Muscle layer of duodenum (tissue), 2 donors: Measurements from ENCODE around the gene RAET1L.
"Not testable (repeated sequence)": the region's sequence is repeated elsewhere in the genome, so short reads cannot be mapped to it uniquely, and the experiment has no call there.

Experiments used
- H3K27ac ChIP-seq: one replicate; pipeline ENCODE4 v1.7.0; 2013; ENCODE audit warnings: mild to moderate bottlenecking, low read length
- H3K27me3 ChIP-seq: one replicate; pipeline ENCODE4 v1.7.0; 2013; ENCODE audit warnings: low read depth, mild to moderate bottlenecking, control low read depth, low read length
- H3K36me3 ChIP-seq, 2 donors: one replicate each; pipeline ENCODE4 v1.7.0; 2013; ENCODE audit warnings: low read length in 2 of 2, control low read depth in 1 of 2, mild to moderate bottlenecking in 1 of 2; ENCODE audit not compliant: insufficient read depth in 2 of 2, control insufficient read depth in 1 of 2
- H3K4me1 ChIP-seq, 2 donors: one replicate each; pipeline ENCODE4 v1.7.0; 2013; ENCODE audit warnings: low read length in 2 of 2, mild to moderate bottlenecking in 2 of 2, control low read depth in 1 of 2, moderate library complexity in 1 of 2; ENCODE audit not compliant: insufficient read depth in 2 of 2, control insufficient read depth in 1 of 2
- H3K4me3 ChIP-seq, 2 donors: one replicate each; pipeline ENCODE4 v1.7.0; 2013; ENCODE audit warnings: low read length in 2 of 2, low read depth in 1 of 2, mild to moderate bottlenecking in 1 of 2
- H3K9me3 ChIP-seq, 2 donors: one replicate each; pipeline ENCODE4 v1.7.0; 2013; ENCODE audit warnings: low read length in 2 of 2, control low read depth in 1 of 2, mild to moderate bottlenecking in 1 of 2; ENCODE audit not compliant: control insufficient read depth in 1 of 2
- donor health status: healthy.

The RAET1L gene

GRCh38 chr6:150028799-150029198 lies 3.5 kb upstream of the RAET1L start:
- Histone ChIP-seq H3K27ac (no peak overlapping the region), H3K4me3 (no peak overlapping the region), H3K9me3 (no peaks in the 10 kb centered on the region), H3K27me3 (peaks cover 26% of the 10 kb centered on the region), H3K36me3 (no peaks in the 10 kb centered on the region), H3K4me1 (peaks cover 0 to 14% of the 10 kb centered on the region in 2 donors)

GRCh38 chr6:150027806-150028565 lies 2.7 kb upstream of the RAET1L start:
- Histone ChIP-seq H3K27me3 (peaks cover 26% of the 10 kb centered on the region), H3K9me3 (no peaks in the 10 kb centered on the region), H3K4me3 (no peak overlapping the region), H3K4me1 (peaks cover 0 to 14% of the 10 kb centered on the region in 2 donors), H3K27ac (no peak overlapping the region), H3K36me3 (no peaks in the 10 kb centered on the region)

GRCh38 chr6:150026976-150027805 lies 1.9 kb upstream of the RAET1L start:
- Histone ChIP-seq H3K27me3 (peaks cover 26% of the 10 kb centered on the region), H3K4me1 (peaks cover 0 to 14% of the 10 kb centered on the region in 2 donors), H3K9me3 (no peaks in the 10 kb centered on the region), H3K4me3 (no peak overlapping the region), H3K27ac (no peak overlapping the region), H3K36me3 (no peaks in the 10 kb centered on the region)

GRCh38 chr6:150024646-150025155 lies 631 bp downstream of the RAET1L start:
- Histone ChIP-seq H3K36me3 (no peaks in the 10 kb centered on the region), H3K27ac (no peak overlapping the region), H3K9me3 (no peaks in the 10 kb centered on the region), H3K4me1 (peaks cover 0 to 14% of the 10 kb centered on the region in 2 donors), H3K4me3 (no peak overlapping the region), H3K27me3 (peaks cover 26% of the 10 kb centered on the region)

GRCh38 chr6:150024021-150024420 lies 1.3 kb downstream of the RAET1L start:
- not testable (repeated sequence) for H3K36me3 ChIP-seq, H3K9me3 ChIP-seq, H3K27ac ChIP-seq, H3K4me3 ChIP-seq
- H3K27me3 ChIP-seq, result peaks cover 28% of the 10 kb centered on the region
- peaks cover 0 to 14% of the 10 kb centered on the region in 2 donors for H3K4me1 ChIP-seq

GRCh38 chr6:150021870-150022269 lies 3.5 kb downstream of the RAET1L start:
- H3K27ac ChIP-seq, H3K36me3 ChIP-seq, H3K9me3 ChIP-seq, H3K4me3 ChIP-seq: not testable (repeated sequence)
- Histone ChIP-seq H3K27me3 (peaks cover 28% of the 10 kb centered on the region), H3K4me1 (peaks cover 0 to 14% of the 10 kb centered on the region in 2 donors)

GRCh38 chr6:150018846-150019580 lies 6.3 kb downstream of the RAET1L start:
- Histone ChIP-seq H3K4me1 (peaks cover 0 to 5% of the 10 kb centered on the region in 2 donors), H3K4me3 (no peak overlapping the region), H3K27ac (no peak overlapping the region), H3K9me3 (no peaks in the 10 kb centered on the region), H3K36me3 (no peaks in the 10 kb centered on the region), H3K27me3 (peaks cover 30% of the 10 kb centered on the region)

- not testable (repeated sequence) for H3K4me3 ChIP-seq
- peaks cover 43% of the 10 kb centered on the region for H3K27me3 ChIP-seq
Observed at GRCh38 chr6:150017186-150017521, 8.2 kb downstream of the RAET1L start.

GRCh38 chr6:150016324-150017185 lies 8.8 kb downstream of the RAET1L start:
- Histone ChIP-seq H3K4me1 (peaks cover 0 to 5% of the 10 kb centered on the region in 2 donors), H3K4me3 (no peak overlapping the region), H3K27ac (no peak overlapping the region), H3K9me3 (no peaks in the 10 kb centered on the region), H3K36me3 (no peaks in the 10 kb centered on the region), H3K27me3 (peaks cover 46% of the 10 kb centered on the region)

More at GRCh38 chr6:150017186-150017521, 8.2 kb downstream of the RAET1L start:
- not testable (repeated sequence) for H3K4me1 ChIP-seq, H3K9me3 ChIP-seq, H3K36me3 ChIP-seq, H3K27ac ChIP-seq

- H3K4me3 ChIP-seq, H3K4me1 ChIP-seq, H3K9me3 ChIP-seq, H3K36me3 ChIP-seq, H3K27ac ChIP-seq: not testable (repeated sequence)
- H3K27me3 ChIP-seq, result peaks cover 46% of the 10 kb centered on the region
Observed at GRCh38 chr6:150015281-150016001, 9.9 kb downstream of the RAET1L start.
